Measurements from ENCODE around the gene GANC.

Gene GANC

GRCh38 chr15:42344763-42345162 is 71.8 kb downstream of the GANC start:
- DNase-seq = no peak

GRCh38 chr15:42345504-42345903 is 72.5 kb downstream of the GANC start:
- DNase-seq = no peak

- no peak for DNase-seq
These were observed 75.1 kb downstream of the GANC start for GRCh38 chr15:42348083-42348482.

- no peak for DNase-seq
These were observed 76.2 kb downstream of the GANC start for GRCh38 chr15:42349186-42349585.

GRCh38 chr15:42352401-42352800 is 79.4 kb downstream of the GANC start:
- peak in 6 of 58 donors; percentile 4 to 10 (median 6) for DNase-seq

- no peak for DNase-seq
These were observed 80.1 kb downstream of the GANC start for GRCh38 chr15:42353061-42353460.

GRCh38 chr15:42354824-42355223 is 81.8 kb downstream of the GANC start:
- DNase-seq = no peak

- DNase-seq = no peak
These were observed 82.3 kb downstream of the GANC start for GRCh38 chr15:42355291-42355690.

- no peak for DNase-seq
These were observed 83.8 kb downstream of the GANC start for GRCh38 chr15:42356851-42357250.

- DNase-seq = no peak
These were observed 85.1 kb downstream of the GANC start for GRCh38 chr15:42358141-42358540.

- DNase-seq = peak in 1 of 58 donors; percentile 10
These were observed 86.2 kb downstream of the GANC start, which contains the start of gene CAPN3 for GRCh38 chr15:42359249-42359648. Gene CAPN3 (plus strand): TSS chr15:42359501. CDS start chr15:42359806, 305 bp downstream.

- peak in 4 of 58 donors; percentile 2 to 7 (median 5) for DNase-seq
These were observed 87.0 kb downstream of the GANC start for GRCh38 chr15:42359985-42360384.

GRCh38 chr15:42360535-42361112 is 87.6 kb downstream of the GANC start:
- DNase-seq = no peak

- no peak for DNase-seq
These were observed 90.5 kb downstream of the GANC start for GRCh38 chr15:42363487-42363886.

GRCh38 chr15:42363942-42364341 is 90.9 kb downstream of the GANC start:
- DNase-seq = no peak

- DNase-seq = peak in 16 of 58 donors; percentile 4 to 54 (median 14)
These were observed 91.5 kb downstream of the GANC start for GRCh38 chr15:42364529-42364928.

GRCh38 chr15:42365921-42366550 is 93.0 kb downstream of the GANC start:
- DNase-seq = no peak

- DNase-seq = no peak
These were observed 94.0 kb downstream of the GANC start for GRCh38 chr15:42367041-42367440.

GRCh38 chr15:42368096-42368495 is 95.1 kb downstream of the GANC start:
- no peak for DNase-seq

GRCh38 chr15:42371096-42371495 is 98.1 kb downstream of the GANC start:
- DNase-seq = no peak

GRCh38 chr15:42373274-42373673 is 100.3 kb downstream of the GANC start:
- DNase-seq = peak in 1 of 58 donors; percentile 31

GRCh38 chr15:42373936-42374335 is 100.9 kb downstream of the GANC start:
- no peak for DNase-seq

GRCh38 chr15:42374810-42375209 is 101.8 kb downstream of the GANC start:
- DNase-seq = no peak
